G401 (cell line): Measurements from ENCODE around the gene SHE. TPM values are rescaled to one million over a fixed set of nuclear protein-coding genes. Genes with fewer than 3 reads are reported as not detected.
"Not testable (repeated sequence)": the region's sequence is repeated elsewhere in the genome, so short reads cannot be mapped to it uniquely, and the experiment has no call there.

Experiments used
- DNase-seq: peaks from one replicate; pipeline ENCODE4 v3.0.0-alpha.2; 2015; ENCODE audit warnings: low spot score
- in situ Hi-C: cut with HindIII; loops from 2 replicates; pipeline ENCODE4 v1.10.0; 2016; ENCODE audit warnings: low sequenced_read_pairs, mixed read lengths
- total RNA-seq: library from RNA; depleted of rRNA; stranded (reverse); fragments of >200 nt; shearing (Covaris generic); gene quantifications from 2 replicates; pipeline ENCODE4 v1.2.3, GENCODE V29; 2014; rRNA removed

Gene SHE
- total RNA-seq: not detected in 2 replicates

DNA sequence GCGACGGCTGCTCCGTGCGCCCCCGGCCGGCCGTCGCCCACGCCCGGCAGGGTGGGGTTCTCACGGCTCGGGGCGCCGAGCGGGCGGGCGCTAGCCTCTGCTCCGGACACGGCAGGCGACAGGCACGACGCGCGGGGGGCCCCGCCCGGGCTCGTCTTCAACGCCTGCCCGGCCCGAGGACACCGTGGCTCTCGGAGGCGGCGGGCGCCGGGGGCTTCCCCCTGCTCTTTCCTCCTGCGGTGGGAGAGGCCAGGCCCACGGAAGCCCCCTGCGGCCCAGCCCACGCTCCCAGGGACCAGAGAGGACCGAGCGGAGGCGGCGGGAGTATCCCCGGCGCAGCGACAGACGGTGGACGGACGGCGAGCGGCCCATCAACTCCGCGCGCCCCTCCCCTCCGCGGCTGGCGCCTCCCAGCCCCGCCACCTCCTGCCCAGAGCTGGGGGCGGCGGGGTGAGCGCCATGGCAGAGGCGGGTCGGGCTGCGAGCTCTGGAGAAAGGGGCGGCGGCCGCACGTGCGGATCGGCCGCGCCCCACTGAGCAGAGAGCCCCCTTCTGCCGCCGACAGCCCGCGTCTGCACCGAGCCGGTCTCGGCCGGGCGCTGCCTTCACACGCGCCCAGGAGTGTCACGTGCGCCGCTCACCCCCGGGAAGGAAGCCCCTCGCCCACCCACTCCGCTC is at the start of gene SHE, which contains the start of gene TDRD10:
SHE (minus strand) TSS at position 347 of the 678 bp plus-strand sequence. CDS start 386 bp downstream, outside the sequence.
TDRD10 (plus strand) TSS at position 154 of the 678 bp plus-strand sequence. CDS start 4,685 bp downstream, outside the sequence.
- no peak for DNase-seq
- in situ Hi-C loops: no loop called here

DNA sequence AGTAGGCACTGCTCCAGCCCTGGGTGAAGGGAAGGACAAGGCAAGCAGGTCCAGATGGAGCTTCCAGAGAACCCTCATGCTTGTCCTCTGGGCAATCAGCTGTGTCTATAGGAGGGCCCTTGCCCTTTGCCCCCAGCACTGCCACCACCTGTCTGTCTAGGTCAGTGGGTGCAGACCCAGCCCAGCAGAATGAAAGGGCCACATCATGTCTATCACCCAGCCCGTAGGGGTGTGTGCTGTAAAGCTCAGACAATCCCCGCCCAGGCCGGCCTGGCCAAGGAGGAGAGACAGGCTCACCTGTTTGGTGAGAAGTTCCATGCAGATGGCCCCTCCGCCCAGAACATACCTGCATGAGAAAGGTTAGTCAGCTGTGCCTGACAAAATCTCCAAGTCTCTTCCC is 49.3 kb upstream of the SHE start:
- no peak for DNase-seq
- in situ Hi-C loops: no loop called here

DNA sequence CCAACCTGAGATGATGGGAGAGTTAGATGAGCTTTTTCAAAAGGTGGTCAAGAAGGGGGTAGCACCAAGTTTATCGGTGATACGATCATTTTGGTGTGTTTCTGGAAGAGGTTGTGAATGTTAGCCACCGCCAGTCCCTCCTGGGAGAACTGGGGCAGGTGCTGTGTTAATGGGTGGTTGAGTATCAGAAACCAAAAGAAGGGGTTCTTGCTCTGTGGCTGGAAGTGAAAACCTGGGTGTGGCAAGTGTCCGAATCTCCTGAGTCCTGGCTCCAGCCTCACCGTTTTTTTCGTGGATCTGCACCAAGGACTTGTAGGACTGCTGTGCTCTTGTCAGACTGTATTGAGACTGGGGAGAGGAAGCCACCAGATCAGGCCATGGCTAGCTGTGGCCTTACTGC is 48.4 kb upstream of the SHE start:
- no peak for DNase-seq
- in situ Hi-C loops: no loop called here

- in situ Hi-C loops: no loop called here
These were observed 47.9 kb upstream of the SHE start for GRCh38 chr1:154550070-154550469.

GRCh38 chr1:154549202-154549770 is 47.1 kb upstream of the SHE start:
- in situ Hi-C loops: no loop called here
- DNase-seq: no peak

More at GRCh38 chr1:154550070-154550469, 47.9 kb upstream of the SHE start:
- DNase-seq: no peak

GRCh38 chr1:154548028-154548427 is 45.8 kb upstream of the SHE start:
- DNase-seq: no peak
- in situ Hi-C loops: no loop called here

GRCh38 chr1:154547105-154547732 is 45.0 kb upstream of the SHE start:
- in situ Hi-C loops: no loop called here
- DNase-seq: no peak

DNA sequence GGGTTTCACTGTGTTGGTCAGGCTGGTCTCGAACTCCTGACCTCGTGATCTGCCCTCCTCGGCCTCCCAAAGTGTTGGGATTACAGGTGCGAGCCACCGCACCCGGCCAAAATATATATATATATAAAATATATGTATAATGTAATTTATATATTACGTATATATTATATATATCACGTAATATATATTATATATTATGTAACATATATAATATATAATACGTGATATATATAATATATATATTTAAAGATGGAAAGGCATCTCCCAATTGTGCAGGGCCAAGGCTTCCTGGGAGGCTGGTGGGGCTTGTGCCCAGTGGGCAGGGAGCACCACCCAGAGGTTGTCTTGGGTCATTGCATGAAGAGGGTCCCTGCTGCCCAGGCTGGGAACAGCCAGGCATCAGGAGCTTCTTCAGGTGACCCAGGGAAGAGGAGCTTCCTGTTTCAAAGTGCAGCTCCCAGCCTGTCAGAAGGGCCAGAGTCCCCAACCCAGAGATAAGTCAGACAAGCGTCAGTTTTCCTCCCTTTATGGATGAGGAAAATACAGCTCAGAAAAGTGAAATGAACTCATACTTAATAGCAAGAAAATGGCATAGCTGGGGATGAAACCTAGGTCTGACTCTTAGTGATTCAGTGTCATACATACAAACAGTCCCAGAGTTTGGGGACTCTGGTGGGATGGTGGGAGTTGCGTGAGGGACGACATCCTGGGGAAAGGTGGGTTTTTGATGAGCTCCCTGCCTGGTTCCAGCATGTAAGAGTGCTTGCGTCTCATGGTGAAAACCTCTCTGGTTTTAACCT is 44.3 kb upstream of the SHE start:
- peak; percentile 27 for DNase-seq

GRCh38 chr1:154541231-154541630 is 39.0 kb upstream of the SHE start:
- DNase-seq: no peak
- in situ Hi-C loops: no loop called here

More for the DNA sequence above, 44.3 kb upstream of the SHE start:
- in situ Hi-C loops: no loop called here

DNA sequence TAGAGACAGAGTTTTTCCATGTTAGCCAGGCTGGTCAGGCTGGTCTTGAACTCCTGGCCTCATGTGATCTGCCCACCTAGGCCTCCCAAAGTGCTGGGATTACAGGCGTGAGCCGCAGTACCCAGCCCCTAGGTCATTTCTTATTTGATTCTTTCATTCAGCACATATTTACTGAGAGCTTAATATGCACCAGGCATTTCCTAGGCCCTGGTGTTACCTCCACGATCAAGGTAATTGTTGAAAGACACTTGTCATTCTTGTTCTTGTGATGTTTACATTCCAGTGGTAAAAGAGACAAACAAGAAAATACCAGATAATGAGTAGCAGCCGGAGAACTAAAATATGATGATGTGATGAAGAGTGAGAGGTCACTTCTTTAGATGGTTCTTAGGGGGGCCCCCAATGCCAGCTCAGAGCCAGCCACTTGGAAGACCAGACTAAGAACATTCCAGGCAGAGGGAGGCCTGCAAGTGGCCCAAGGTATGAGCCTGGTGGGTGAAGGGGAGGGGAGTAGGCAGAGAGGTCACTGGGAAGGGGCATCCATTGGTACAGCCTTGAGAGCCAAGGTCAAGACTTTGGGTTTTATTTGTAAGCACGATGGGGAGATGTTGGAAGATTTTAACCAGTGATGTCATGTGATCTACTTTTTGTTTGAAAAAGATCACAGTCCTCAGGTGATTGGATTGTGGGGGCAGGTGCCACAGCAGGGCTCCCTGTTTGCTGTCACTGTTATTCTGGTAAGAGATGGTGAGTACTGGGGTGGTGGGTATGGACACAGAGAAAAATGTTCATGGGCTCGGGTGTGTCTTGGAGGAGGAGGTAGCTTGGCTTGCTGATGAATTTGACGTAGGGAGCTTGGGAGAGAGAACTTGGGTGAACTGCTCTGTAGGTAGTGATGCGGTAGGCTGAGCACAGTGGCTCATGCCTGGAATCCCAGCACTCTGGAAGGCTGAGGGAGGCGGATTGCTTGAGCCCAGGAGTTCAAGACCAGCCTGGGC is 37.6 kb upstream of the SHE start:
- DNase-seq: no peak
- in situ Hi-C loops: no loop called here

- in situ Hi-C loops: no loop called here
- DNase-seq: no peak
These were observed 34.4 kb upstream of the SHE start for GRCh38 chr1:154536570-154536969.

GRCh38 chr1:154533952-154534844 is 32.0 kb upstream of the SHE start:
- peak; percentile 57 for DNase-seq
- in situ Hi-C loops: no loop called here

- in situ Hi-C loops: not testable (repeated sequence)
These were observed 29.7 kb upstream of the SHE start for GRCh38 chr1:154531950-154532349.

DNA sequence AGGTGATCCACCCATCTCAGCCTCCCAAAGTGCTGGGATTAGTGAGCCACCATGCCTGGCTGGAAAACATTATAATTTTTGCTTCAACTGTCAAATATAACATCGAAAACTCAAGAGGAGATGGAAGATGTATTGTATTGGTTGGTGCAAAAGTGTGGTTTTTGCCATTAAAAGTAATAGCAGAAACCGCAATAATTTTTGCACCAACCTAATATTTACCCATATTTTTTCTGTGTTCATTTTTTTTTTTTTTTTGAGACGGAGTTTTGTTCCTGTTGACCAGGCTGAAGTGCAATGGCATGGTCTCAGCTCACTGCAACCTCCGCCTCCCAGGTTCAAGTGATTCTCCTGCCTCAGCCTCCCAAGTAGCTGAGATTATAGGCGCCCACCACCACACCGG is 27.1 kb upstream of the SHE start:
- in situ Hi-C loops: no loop called here
- DNase-seq: no peak

More at GRCh38 chr1:154531950-154532349, 29.7 kb upstream of the SHE start:
- DNase-seq: not testable (repeated sequence)

- DNase-seq: no peak
- in situ Hi-C loops: no loop called here
These were observed 25.0 kb upstream of the SHE start for GRCh38 chr1:154527192-154527591.

DNA sequence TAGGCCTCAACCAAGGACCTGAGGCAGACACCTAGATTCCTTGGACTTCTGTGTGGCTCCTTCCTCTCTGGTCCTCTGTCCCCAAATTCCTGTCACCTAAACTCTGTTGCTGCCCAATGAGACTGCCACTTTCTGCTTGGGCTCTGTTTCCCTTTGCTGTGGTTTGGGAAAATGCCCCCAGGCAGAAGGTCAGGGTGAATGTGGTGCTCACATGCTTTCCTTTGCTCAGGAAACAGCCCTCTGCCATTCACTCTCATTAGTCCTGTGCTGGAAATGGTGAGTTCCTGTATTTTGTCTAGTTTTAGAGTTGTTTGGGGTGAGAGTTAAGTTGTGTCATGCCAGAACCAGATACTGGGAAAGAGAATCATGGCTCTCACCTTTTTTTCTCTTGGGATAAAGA is 22.7 kb upstream of the SHE start:
- DNase-seq: no peak
- in situ Hi-C loops: no loop called here

DNA sequence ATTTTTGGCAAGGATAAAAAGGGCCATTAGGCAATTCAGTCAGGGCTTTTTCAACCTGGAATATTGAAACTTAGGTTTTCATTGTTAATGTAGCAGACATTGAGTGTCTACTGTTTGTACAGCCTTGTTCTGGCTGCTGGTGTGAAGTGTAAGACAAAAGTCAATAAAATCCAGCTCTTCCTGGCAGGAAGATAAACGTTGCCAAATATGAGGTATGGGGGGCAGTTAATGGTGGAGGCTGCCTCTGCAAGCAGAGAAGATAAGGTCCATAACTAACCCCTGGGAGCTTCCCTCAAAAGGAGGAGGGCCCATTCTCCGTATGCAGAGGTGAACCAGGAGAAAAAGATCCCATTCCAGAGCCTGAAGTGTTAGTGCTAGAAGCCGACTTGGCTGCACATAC is 19.5 kb upstream of the SHE start:
- no peak for DNase-seq
- in situ Hi-C loops: no loop called here

- DNase-seq: no peak
- in situ Hi-C loops: no loop called here
These were observed 18.1 kb upstream of the SHE start for GRCh38 chr1:154520333-154520732.
